Neural progenitor cell (in vitro differentiated cells): ENCODE data around the gene NUAK1. TPM values are rescaled to one million over a fixed set of nuclear protein-coding genes. Genes with fewer than 3 reads are reported as not detected.

ENCODE experiments used
- DNase-seq: peaks from one replicate; pipeline ENCODE4 v3.0.0-alpha.2; 2016; ENCODE audit warnings: low spot score
- H2AFZ ChIP-seq: fragments of 200-600 bp; sonication (generic); replicated peaks from 2 replicates; pipeline ENCODE4 v1.6.1; 2016; ENCODE audit warnings: antibody characterized with exemption
- H3F3A ChIP-seq: fragments of 200-600 bp; sonication (generic); 2 replicates; pipeline ENCODE4 v1.6.1; 2016; ENCODE audit warnings: antibody characterized with exemption, low read depth
- H3K27ac ChIP-seq: fragments of 200-600 bp; sonication (generic); 2 replicates; pipeline ENCODE4 v1.5.1; 2016; ENCODE audit warnings: mild to moderate bottlenecking
- H3K27me3 ChIP-seq: fragments of 200-600 bp; sonication (generic); 2 replicates; pipeline ENCODE4 v1.6.1; 2016; ENCODE audit warnings: mild to moderate bottlenecking, moderate library complexity
- H3K36me3 ChIP-seq: fragments of 200-600 bp; sonication (generic); 2 replicates; pipeline ENCODE4 v1.5.1; 2016
- H3K4me1 ChIP-seq: fragments of 200-600 bp; sonication (generic); 2 replicates; pipeline ENCODE4 v1.6.1; 2016; ENCODE audit warnings: mixed run types
- H3K4me2 ChIP-seq: fragments of 200-600 bp; sonication (generic); 2 replicates; pipeline ENCODE4 v1.6.1; 2016
- H3K4me3 ChIP-seq: fragments of 200-600 bp; sonication (generic); 2 replicates; pipeline ENCODE4 v1.5.1; 2016
- H3K79me2 ChIP-seq: fragments of 200-600 bp; sonication (generic); 2 replicates; pipeline ENCODE4 v1.6.1; 2016; ENCODE audit warnings: low read depth
- H3K9ac ChIP-seq: fragments of 200-600 bp; sonication (generic); 2 replicates; pipeline ENCODE4 v1.6.1; 2016
- H3K9me3 ChIP-seq: fragments of 200-600 bp; sonication (generic); 2 replicates; pipeline ENCODE4 v1.5.1; 2016; ENCODE audit warnings: low read depth
- H4K20me1 ChIP-seq: fragments of 200-600 bp; sonication (generic); 2 replicates; pipeline ENCODE4 v1.6.1; 2016; ENCODE audit warnings: low read depth
- H3K27ac Mint-ChIP-seq: 3 replicates; pipeline ENCODE4 v1.8.0; 2021; ENCODE audit warnings: mixed read lengths
- H3K27me3 Mint-ChIP-seq: 2 replicates; pipeline ENCODE4 v1.8.0; 2022; ENCODE audit warnings: low read depth, mild to moderate bottlenecking, inconsistent platforms, moderate library complexity, mixed read lengths; ENCODE audit not compliant: insufficient read depth
- H3K36me3 Mint-ChIP-seq: 3 replicates; pipeline ENCODE4 v1.8.0; 2021; ENCODE audit warnings: mixed read lengths
- H3K4me1 Mint-ChIP-seq: 3 replicates; pipeline ENCODE4 v1.8.0; 2021; ENCODE audit warnings: mixed read lengths
- H3K4me3 Mint-ChIP-seq: 3 replicates; pipeline ENCODE4 v1.8.0; 2021; ENCODE audit warnings: mild to moderate bottlenecking, moderate library complexity, mixed read lengths
- H3K9me3 Mint-ChIP-seq: 3 replicates; pipeline ENCODE4 v1.8.0; 2020; ENCODE audit warnings: mixed read lengths
- EZH2 ChIP-seq: fragments of 200-600 bp; sonication (generic); IDR thresholded peaks from 2 replicates; pipeline ENCODE4 v1.6.1; 2017; ENCODE audit warnings: antibody characterized with exemption, mild to moderate bottlenecking, moderate library complexity
- EZH2phosphoT487 ChIP-seq: fragments of 200-600 bp; sonication (generic); IDR thresholded peaks from 2 replicates; pipeline ENCODE4 v1.6.1; 2017; ENCODE audit warnings: antibody characterized with exemption
- total RNA-seq: library from RNA; depleted of rRNA; stranded (reverse); fragments of >200 nt; gene quantifications from 2 replicates; pipeline ENCODE4 v1.2.3, GENCODE V29; 2015; ENCODE audit warnings: low replicate concordance
- TF ChIP-seq, protein P1 (sequence below): fragments of 200-600 bp; sonication (generic); IDR thresholded peaks from 2 replicates; pipeline ENCODE4 v1.5.1; 2017; ENCODE audit warnings: antibody characterized with exemption, mild to moderate bottlenecking

The NUAK1 gene
- total RNA-seq, 1 donor from 2014 or later = 18.8 TPM

DNA sequence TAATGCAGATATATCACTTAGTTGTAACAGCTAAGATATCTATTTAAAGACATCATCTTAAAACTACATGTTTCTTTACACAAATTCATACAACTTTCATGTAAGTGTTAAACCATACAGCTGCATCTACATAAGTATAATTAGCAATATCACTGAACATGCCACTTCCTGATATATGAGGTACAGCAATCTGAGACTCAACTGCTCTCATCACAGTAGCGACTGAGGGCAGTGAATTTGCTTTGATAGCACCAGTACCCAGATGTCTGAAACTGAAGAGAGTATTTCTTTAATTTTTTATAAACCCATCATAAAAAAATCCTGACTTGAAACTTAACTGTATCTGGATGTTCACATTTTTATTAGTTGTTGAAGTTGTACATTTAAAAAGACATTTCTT is 34.7 kb upstream of the NUAK1 start:
- H3K79me2 ChIP-seq = no peaks in the 10 kb centered on the region
- H3K9ac ChIP-seq = no peak overlapping the region
- H3K27ac ChIP-seq = no peak overlapping the region
- no peak overlapping the region for H3K4me3 ChIP-seq
- H3K4me2 ChIP-seq = no peak overlapping the region
- no peaks in the 10 kb centered on the region for H3F3A ChIP-seq
- Mint-ChIP-seq H3K4me3 (no peak overlapping the region), H3K27ac (no peak overlapping the region), H3K9me3 (peaks cover 6% of the 10 kb centered on the region), H3K27me3 (peaks cover 6% of the 10 kb centered on the region), H3K4me1 (peaks cover 14% of the 10 kb centered on the region), H3K36me3 (peaks cover 2% of the 10 kb centered on the region)
- peaks cover 8% of the 10 kb centered on the region for H3K4me1 ChIP-seq
- TF ChIP-seq EZH2 = no peak
- no peak for TF ChIP-seq EZH2phosphoT487
- TF ChIP-seq, protein P1, sequence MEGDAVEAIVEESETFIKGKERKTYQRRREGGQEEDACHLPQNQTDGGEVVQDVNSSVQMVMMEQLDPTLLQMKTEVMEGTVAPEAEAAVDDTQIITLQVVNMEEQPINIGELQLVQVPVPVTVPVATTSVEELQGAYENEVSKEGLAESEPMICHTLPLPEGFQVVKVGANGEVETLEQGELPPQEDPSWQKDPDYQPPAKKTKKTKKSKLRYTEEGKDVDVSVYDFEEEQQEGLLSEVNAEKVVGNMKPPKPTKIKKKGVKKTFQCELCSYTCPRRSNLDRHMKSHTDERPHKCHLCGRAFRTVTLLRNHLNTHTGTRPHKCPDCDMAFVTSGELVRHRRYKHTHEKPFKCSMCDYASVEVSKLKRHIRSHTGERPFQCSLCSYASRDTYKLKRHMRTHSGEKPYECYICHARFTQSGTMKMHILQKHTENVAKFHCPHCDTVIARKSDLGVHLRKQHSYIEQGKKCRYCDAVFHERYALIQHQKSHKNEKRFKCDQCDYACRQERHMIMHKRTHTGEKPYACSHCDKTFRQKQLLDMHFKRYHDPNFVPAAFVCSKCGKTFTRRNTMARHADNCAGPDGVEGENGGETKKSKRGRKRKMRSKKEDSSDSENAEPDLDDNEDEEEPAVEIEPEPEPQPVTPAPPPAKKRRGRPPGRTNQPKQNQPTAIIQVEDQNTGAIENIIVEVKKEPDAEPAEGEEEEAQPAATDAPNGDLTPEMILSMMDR = no peak
- H3K9me3 ChIP-seq = no peaks in the 10 kb centered on the region
- H2AFZ ChIP-seq = no peak overlapping the region
- no peaks in the 10 kb centered on the region for H3K36me3 ChIP-seq
- no peaks in the 10 kb centered on the region for H3K27me3 ChIP-seq
- DNase-seq = no peak
- H4K20me1 ChIP-seq = no peaks in the 10 kb centered on the region

GRCh38 chr12:106171117-106171750 is 32.5 kb upstream of the NUAK1 start:
- TF ChIP-seq, protein P1 = peak; percentile 24
- no peak for TF ChIP-seq EZH2
- no peak for TF ChIP-seq EZH2phosphoT487
- H2AFZ ChIP-seq = no peak overlapping the region
- H3K4me3 Mint-ChIP-seq = no peak overlapping the region

GRCh38 chr12:106170285-106170684 is 31.5 kb upstream of the NUAK1 start:
- Histone ChIP-seq H3K27ac (no peak overlapping the region), H3K4me1 (no peaks in the 10 kb centered on the region), H3K4me2 (no peak overlapping the region), H3K4me3 (no peak overlapping the region), H3K27me3 (no peaks in the 10 kb centered on the region), H2AFZ (peak overlapping the region; percentile 8), H3K9ac (no peak overlapping the region), H3K36me3 (no peaks in the 10 kb centered on the region), H3K79me2 (no peaks in the 10 kb centered on the region), H3K9me3 (no peaks in the 10 kb centered on the region), H4K20me1 (no peaks in the 10 kb centered on the region), H3F3A (no peaks in the 10 kb centered on the region)
- H3K4me1 Mint-ChIP-seq = no peaks in the 10 kb centered on the region
- DNase-seq = no peak
- no peak overlapping the region for H3K4me3 Mint-ChIP-seq
- H3K27ac Mint-ChIP-seq = no peak overlapping the region
- peaks cover 19% of the 10 kb centered on the region for H3K9me3 Mint-ChIP-seq
- peaks cover 2% of the 10 kb centered on the region for H3K36me3 Mint-ChIP-seq
- TF ChIP-seq EZH2 (no peak), EZH2phosphoT487 (no peak)
- TF ChIP-seq, protein P1 = no peak
- H3K27me3 Mint-ChIP-seq = peaks cover 10% of the 10 kb centered on the region

More at GRCh38 chr12:106171117-106171750, 32.5 kb upstream of the NUAK1 start:
- Histone ChIP-seq H3K4me3 (no peak overlapping the region), H3K9me3 (no peaks in the 10 kb centered on the region), H3F3A (no peaks in the 10 kb centered on the region), H3K36me3 (no peaks in the 10 kb centered on the region), H3K9ac (no peak overlapping the region), H3K4me1 (no peaks in the 10 kb centered on the region), H3K27me3 (no peaks in the 10 kb centered on the region), H3K79me2 (no peaks in the 10 kb centered on the region), H3K4me2 (no peak overlapping the region), H3K27ac (no peak overlapping the region), H4K20me1 (no peaks in the 10 kb centered on the region)
- Mint-ChIP-seq H3K36me3 (peaks cover 2% of the 10 kb centered on the region), H3K27ac (no peak overlapping the region), H3K4me1 (no peaks in the 10 kb centered on the region), H3K27me3 (peaks cover 10% of the 10 kb centered on the region), H3K9me3 (peaks cover 17% of the 10 kb centered on the region)
- DNase-seq = no peak
